ENCODE measurements around the gene ST6GAL2. TPM values are rescaled to one million over a fixed set of nuclear protein-coding genes. Genes with fewer than 3 reads are reported as not detected.

ST6GAL2 gene
- polyA plus RNA-seq, 1 of the 3 experiments (the other 2 are of a cell fraction), result 0.77 TPM

DNA sequence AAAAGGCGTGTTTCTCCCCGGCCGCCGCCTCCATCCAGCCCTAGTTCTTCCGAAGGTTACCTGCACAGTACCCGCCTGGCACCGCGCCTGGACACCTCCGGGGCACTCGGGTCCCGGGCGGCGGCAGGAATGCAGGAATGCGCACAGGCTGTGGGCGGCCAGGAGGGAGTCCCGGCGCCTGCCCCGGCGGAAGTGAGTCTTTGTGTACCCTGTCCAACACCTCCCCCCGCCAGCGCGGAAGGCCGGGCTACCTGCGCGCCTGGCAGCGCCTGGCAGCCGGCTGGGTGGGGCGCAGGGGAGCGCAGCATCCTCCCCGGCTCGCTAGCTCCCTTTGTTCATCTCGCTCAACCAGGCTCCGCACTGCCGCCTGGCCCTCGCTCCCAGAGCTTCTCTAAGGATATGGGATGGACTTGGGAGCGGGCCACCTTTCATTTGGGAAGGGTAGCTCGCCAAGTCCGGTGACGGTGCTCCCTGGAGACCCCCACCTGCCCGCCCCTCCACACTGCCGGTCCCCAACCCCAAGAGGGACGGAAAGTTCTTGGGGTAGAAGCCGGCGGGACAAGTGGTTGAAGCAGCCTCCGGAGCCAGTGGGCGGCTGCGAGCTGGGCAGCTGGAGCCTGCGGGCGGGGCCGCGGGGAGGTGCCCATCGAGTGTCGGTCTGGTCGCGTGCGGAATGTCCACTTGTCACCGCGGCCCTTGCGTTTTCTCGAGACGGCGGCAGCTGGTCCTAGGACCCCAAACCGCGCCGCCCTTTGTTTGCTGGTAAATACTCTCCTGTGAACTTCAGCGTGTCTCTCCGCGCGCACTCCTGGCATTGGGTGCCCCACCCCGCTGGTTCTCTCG is 1.2 kb upstream of the ST6GAL2 start:
- WGBS (ENCODE audit: low lambda C conversion rate), result 4% methylated on average over 38 of the region's 71 CpGs
- Histone ChIP-seq H3K9ac (peak overlapping the region; percentile 49; the same call in 1 of the 2 replicates), H3K4me3 (ENCODE audit: low read depth in 2 of 2, low read length in 1 of 2) (peak overlapping the region; percentile 74 to 80), H2AFZ (ENCODE audit: low read depth) (peak overlapping the region; percentile 88), H3K36me3 (replicated peaks in 1 of 2; ENCODE audit: control insufficient read depth in 1 of 2, insufficient read depth in 2 of 2, low read length in 1 of 2) (no peaks in the 10 kb centered on the region), H3K4me2 (peak overlapping the region; percentile 94), H3K4me1 (ENCODE audit: control insufficient read depth in 1 of 2, insufficient read depth in 2 of 2, low read depth in 1 of 2, low read length in 1 of 2) (peaks cover 0 to 12% of the 10 kb centered on the region in 2 experiments; a peak in 2 of 4 replicates), H3K27ac (ENCODE audit: low read depth in 2 of 2, low read length in 1 of 2) (peak overlapping the region; percentile 30 to 92; a peak in 3 of 4 replicates), H4K20me1 (ENCODE audit: insufficient read depth) (no peaks in the 10 kb centered on the region), H3F3A (replicated peaks; ENCODE audit: insufficient read depth) (peaks cover 5% of the 10 kb centered on the region), H3K27me3 (ENCODE audit: insufficient read depth) (no peaks in the 10 kb centered on the region), H3K9me2 (no peaks in the 10 kb centered on the region; the same call in 1 of the 2 replicates), H3K79me2 (ENCODE audit: insufficient read depth) (0 out of 2 replicates have a peak, but pooled peaks cover 3% of the 10 kb centered on the region), H3K9me3 (no peaks in the 10 kb centered on the region)
- TF ChIP-seq, protein P1, sequence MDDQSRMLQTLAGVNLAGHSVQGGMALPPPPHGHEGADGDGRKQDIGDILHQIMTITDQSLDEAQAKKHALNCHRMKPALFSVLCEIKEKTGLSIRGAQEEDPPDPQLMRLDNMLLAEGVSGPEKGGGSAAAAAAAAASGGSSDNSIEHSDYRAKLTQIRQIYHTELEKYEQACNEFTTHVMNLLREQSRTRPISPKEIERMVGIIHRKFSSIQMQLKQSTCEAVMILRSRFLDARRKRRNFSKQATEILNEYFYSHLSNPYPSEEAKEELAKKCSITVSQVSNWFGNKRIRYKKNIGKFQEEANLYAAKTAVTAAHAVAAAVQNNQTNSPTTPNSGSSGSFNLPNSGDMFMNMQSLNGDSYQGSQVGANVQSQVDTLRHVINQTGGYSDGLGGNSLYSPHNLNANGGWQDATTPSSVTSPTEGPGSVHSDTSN (IDR thresholded peaks at IDR 0.05), result no peak
- TF ChIP-seq TAF1 (IDR thresholded peaks at IDR 0.05; ENCODE audit: borderline replicate concordance, low read depth, low read length) (no peak), NRF1 (IDR thresholded peaks at IDR 0.05; ENCODE audit: low read depth, low read length) (no peak)
- TF ChIP-seq, protein P2, sequence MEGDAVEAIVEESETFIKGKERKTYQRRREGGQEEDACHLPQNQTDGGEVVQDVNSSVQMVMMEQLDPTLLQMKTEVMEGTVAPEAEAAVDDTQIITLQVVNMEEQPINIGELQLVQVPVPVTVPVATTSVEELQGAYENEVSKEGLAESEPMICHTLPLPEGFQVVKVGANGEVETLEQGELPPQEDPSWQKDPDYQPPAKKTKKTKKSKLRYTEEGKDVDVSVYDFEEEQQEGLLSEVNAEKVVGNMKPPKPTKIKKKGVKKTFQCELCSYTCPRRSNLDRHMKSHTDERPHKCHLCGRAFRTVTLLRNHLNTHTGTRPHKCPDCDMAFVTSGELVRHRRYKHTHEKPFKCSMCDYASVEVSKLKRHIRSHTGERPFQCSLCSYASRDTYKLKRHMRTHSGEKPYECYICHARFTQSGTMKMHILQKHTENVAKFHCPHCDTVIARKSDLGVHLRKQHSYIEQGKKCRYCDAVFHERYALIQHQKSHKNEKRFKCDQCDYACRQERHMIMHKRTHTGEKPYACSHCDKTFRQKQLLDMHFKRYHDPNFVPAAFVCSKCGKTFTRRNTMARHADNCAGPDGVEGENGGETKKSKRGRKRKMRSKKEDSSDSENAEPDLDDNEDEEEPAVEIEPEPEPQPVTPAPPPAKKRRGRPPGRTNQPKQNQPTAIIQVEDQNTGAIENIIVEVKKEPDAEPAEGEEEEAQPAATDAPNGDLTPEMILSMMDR (IDR thresholded peaks at IDR 0.05), result no peak; the same call in 1 of the 2 replicates
- POLR2A ChIA-PET, result interaction anchor here (0.9 to 2.0 kb wide), 3 partner anchors 13 to 305 kb away, joined by 3 to 6 read pairs (median 4); no protein-coding TSS in a partner anchor
- CTCF ChIA-PET, result interaction anchor here (0.7 to 1.3 kb wide), 7 partner anchors 11 to 261 kb away, joined by 3 to 5 read pairs (median 3); no protein-coding TSS in a partner anchor
- peak; percentile 81 for DNase-seq

DNA sequence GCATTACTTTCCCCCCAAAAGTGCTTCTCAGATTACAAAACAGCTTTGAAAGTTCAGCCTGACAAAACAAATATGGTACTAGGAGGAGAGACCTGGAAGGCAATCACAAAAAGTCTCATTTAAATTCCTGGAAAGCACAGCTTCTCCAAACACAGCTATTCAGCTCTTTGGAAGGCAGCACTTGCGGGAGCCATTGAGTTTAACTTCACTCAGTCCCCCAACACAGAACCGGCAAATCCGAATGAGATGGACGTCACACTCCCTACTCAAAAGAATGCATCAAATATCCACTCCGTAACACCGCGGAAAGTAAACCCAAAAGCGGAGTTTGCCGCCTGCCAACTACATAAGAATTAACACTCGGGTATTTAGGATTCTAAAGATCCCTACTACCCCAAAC is 638 bp downstream of the ST6GAL2 start:
- Histone ChIP-seq H3K36me3 (replicated peaks in 1 of 2; ENCODE audit: control insufficient read depth in 1 of 2, insufficient read depth in 2 of 2, low read length in 1 of 2) (no peaks in the 10 kb centered on the region), H3K9me2 (no peaks in the 10 kb centered on the region; the same call in 1 of the 2 replicates), H3K4me3 (ENCODE audit: low read depth in 2 of 2, low read length in 1 of 2) (peak overlapping the region; percentile 74 to 80), H3K4me2 (peak overlapping the region; percentile 94; the same call in 1 of the 2 replicates), H3K9ac (peak overlapping the region; percentile 49; the same call in 1 of the 2 replicates), H3K27ac (ENCODE audit: low read depth in 2 of 2, low read length in 1 of 2) (peak overlapping the region in 1 of 2 experiments; percentile 92; a peak in 2 of 4 replicates), H4K20me1 (ENCODE audit: insufficient read depth) (no peaks in the 10 kb centered on the region), H3K4me1 (ENCODE audit: control insufficient read depth in 1 of 2, insufficient read depth in 2 of 2, low read depth in 1 of 2, low read length in 1 of 2) (peaks cover 0 to 10% of the 10 kb centered on the region in 2 experiments; a peak in 2 of 4 replicates), H3K79me2 (ENCODE audit: insufficient read depth) (0 out of 2 replicates have a peak, but pooled peaks cover 3% of the 10 kb centered on the region), H2AFZ (ENCODE audit: low read depth) (peak overlapping the region; percentile 67; the same call in 1 of the 2 replicates), H3F3A (replicated peaks; ENCODE audit: insufficient read depth) (peaks cover 5% of the 10 kb centered on the region), H3K27me3 (ENCODE audit: insufficient read depth) (no peaks in the 10 kb centered on the region), H3K9me3 (no peaks in the 10 kb centered on the region)
- ChIA-PET CTCF (interaction anchor here (1.4 kb wide), 1 partner anchor 247 kb away, joined by 4 read pairs; no protein-coding TSS in a partner anchor), POLR2A (no interaction called here)
- peak; percentile 33 for DNase-seq
- TF ChIP-seq SMC3 (IDR thresholded peaks at IDR 0.05; ENCODE audit: low read depth, low read length) (no peak), RXRA (IDR thresholded peaks at IDR 0.05; ENCODE audit: borderline replicate concordance, low read depth) (no peak), JUND (IDR thresholded peaks at IDR 0.05) (no peak), POLR2AphosphoS5 (IDR thresholded peaks at IDR 0.05; ENCODE audit: low read depth, low read length) (no peak), NFIC (IDR thresholded peaks at IDR 0.05; ENCODE audit: borderline replicate concordance) (no peak), YY1 (IDR thresholded peaks at IDR 0.05; ENCODE audit: low read depth) (no peak), MEF2A (IDR thresholded peaks at IDR 0.05; ENCODE audit: borderline replicate concordance, low read depth) (no peak), MXI1 (IDR thresholded peaks at IDR 0.05; ENCODE audit: low read depth, low read length) (no peak), RFX5 (IDR thresholded peaks at IDR 0.05; ENCODE audit: low read length) (no peak), TAF1 (IDR thresholded peaks at IDR 0.05; ENCODE audit: borderline replicate concordance, low read depth, low read length) (no peak), NRF1 (IDR thresholded peaks at IDR 0.05; ENCODE audit: low read depth, low read length) (no peak), TEAD4 (IDR thresholded peaks at IDR 0.05; ENCODE audit: borderline replicate concordance, insufficient read depth) (no peak), SIN3A (IDR thresholded peaks at IDR 0.05; ENCODE audit: borderline replicate concordance, low read depth, low read length) (no peak)
- TF ChIP-seq, protein P3, sequence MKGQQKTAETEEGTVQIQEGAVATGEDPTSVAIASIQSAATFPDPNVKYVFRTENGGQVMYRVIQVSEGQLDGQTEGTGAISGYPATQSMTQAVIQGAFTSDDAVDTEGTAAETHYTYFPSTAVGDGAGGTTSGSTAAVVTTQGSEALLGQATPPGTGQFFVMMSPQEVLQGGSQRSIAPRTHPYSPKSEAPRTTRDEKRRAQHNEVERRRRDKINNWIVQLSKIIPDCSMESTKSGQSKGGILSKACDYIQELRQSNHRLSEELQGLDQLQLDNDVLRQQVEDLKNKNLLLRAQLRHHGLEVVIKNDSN (IDR thresholded peaks at IDR 0.05; ENCODE audit: borderline replicate concordance, low read depth), result no peak
- WGBS (ENCODE audit: low lambda C conversion rate), result 4% methylated on average over 10 of the region's 10 CpGs
